ENCODE measurements around the gene BCL7B.
"Not testable (repeated sequence)": the region's sequence is repeated elsewhere in the genome, so short reads cannot be mapped to it uniquely, and the experiment has no call there.

The BCL7B gene

DNA sequence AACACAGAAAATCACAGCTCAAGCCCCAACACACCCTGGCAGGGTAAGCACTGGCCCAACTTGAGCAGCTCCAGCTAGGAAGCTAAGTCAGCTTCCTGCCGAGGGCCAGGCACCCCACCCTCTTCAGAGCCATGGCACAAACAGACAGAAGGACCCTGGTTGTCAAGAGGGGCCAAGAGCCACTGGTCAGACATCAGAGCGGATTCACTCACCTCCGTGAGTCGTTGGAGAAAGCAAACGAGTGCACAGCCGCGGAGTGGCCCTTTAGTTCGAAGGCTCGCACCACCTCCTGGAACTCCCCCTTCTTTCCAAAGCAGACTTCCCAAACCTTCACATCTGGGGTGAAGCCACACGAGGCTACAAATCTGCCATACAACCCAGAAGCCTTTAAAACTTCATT is 13.5 kb upstream of the BCL7B start:
- DNase-seq, result no peak

DNA sequence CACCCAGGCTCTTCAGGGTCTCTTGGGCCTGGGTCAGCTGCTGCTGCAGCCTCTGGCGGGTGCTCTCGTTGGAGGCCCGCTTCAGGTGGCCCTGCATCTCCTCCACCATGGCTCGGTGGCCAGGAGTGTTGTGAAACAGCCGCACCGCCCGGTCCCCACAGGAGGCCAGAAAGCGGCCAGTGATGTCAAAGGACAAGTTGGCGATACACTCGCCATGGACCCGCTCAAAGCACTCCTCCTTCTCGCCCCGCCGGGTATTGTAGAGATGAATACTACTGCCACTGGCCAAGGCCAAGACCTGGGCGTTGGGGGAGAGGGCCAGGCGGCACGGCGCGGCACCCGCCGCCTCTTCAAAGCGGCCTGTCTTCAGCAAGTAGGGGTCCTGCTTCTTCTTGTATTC is 13.0 kb upstream of the BCL7B start:
- DNase-seq, result no peak

DNA sequence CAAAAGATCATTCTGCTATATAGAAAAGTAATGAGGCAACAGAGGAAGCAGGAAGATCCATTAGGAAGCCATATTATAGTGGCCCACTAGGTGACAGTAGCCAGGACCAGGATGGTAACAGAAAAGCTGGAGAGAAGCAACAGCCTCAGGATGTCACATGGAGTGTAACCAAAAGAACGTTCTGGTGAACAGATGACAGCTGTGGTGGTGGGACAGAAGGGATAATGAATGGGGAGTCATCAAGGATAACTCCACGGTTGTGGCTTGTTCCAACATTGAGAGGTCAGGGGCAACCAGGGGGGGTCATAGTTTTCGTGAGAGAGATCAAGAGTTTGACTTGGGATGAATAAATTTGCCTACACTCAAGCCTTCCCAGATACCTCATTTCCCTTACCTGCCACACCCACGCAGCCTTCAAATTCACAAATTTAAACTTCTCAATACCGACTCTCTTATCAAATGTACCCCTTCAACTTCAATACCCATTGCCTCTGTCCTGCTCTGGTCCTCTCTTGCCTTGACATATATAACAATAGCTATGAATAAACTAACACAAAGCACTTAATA is 11.6 kb upstream of the BCL7B start:
- no peak for DNase-seq

DNA sequence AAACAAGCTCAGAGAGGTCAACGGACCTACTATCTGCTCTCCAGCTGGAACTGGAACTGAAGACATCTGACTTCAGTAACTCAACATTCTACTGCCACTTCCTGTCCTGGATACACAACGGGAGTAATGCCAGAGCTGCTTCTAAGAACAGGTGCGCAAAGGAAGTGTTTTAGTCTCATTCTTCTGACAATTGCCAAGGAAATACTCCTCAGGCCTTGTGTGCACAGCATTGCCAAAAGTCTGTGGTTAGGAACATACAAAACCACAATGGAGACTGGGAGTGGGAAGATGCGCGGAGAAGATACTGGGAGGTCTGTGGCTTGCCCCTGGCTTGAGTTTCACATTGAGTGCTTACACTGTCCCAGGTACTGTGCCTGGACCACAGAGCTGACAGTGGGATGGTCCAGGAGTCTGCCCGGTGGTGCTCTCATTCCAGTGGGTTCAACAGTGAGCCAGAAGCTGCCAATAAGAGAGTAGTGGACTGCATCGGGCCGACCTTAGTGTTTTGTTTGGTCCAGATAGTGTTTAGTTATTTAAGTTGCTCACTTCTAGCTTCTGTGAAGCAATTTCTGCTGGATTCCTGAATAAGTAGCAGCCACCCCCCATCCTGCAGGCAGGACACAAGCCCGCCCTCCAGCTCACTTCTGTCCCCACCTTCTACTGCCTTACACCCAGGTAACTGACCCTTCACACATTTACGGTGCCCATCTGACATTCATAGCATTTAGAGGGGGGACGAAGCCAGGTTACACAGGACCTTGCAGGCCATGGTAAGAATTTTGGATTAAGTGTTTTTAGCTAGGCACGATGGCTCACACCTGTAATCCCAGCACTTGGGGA is 10.6 kb upstream of the BCL7B start:
- DNase-seq, result no peak

DNA sequence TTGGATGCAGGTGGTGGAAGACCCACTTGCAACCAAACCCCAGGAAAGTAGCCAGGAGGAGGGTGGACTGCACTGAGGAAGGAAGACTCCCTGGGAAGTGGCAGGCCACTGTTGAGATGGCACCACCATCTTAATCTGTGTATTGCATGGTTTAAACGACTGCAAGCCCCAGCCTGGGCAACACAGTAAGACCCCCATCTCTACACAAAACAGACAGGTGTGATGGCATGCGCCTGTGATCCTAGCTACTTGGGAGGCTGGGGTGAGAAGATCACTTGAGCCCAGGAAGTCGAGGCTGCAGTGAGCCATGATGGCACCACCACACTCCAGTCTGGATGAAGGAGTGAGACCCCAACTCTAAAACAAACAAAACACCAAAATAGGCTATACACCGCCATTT is 9.7 kb upstream of the BCL7B start:
- DNase-seq, result no peak

DNA sequence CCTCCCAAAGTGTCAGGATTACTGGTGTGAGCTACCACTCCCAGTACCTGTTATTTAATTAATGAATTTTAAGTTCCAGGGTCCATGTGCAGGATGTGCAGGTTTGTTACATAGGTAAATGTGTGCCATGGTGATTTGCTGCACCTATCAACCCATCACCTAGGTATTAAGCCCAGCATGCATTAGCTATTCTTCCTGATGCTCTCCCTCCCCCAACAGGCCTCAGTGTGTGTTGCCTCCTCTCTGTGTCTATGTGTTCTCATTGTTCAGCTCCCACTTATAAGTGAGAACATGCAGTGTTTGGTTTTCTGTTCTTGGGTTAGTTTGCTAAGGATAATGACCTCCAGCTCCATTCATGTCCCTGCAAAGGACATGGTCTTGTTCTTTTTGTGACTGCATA is 8.9 kb upstream of the BCL7B start:
- DNase-seq, result not testable (repeated sequence)

DNA sequence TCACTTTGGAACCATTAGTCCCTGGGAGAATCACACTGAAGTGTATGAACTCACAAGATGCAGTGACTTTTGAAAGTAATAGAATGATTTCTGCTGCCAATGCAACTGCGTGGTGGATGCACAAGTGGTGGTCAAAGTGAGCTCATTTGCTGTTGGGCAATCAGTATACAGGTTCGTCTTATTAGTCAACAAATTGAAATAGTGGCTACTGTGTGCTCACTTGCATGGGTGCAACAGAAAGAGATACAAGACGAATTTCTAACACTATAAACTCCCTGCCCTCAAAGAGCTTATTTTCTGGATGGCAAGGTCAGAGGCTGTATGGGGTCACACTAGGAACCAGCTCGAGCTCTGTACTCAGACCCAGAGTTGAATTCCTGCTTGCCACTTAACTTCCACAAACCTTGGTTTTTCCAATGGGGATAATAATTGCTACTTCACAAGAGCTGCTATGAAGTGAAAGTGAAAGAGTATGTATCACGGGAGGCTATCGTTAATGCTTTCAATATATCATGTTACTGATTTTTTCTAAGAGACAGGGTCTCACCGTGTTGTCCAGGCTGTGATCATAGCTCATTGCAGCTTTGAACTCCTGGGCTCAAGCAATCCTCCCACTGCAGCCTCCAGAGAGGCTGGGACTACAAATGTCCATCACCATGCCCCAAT is 8.3 kb upstream of the BCL7B start:
- no peak for DNase-seq

DNA sequence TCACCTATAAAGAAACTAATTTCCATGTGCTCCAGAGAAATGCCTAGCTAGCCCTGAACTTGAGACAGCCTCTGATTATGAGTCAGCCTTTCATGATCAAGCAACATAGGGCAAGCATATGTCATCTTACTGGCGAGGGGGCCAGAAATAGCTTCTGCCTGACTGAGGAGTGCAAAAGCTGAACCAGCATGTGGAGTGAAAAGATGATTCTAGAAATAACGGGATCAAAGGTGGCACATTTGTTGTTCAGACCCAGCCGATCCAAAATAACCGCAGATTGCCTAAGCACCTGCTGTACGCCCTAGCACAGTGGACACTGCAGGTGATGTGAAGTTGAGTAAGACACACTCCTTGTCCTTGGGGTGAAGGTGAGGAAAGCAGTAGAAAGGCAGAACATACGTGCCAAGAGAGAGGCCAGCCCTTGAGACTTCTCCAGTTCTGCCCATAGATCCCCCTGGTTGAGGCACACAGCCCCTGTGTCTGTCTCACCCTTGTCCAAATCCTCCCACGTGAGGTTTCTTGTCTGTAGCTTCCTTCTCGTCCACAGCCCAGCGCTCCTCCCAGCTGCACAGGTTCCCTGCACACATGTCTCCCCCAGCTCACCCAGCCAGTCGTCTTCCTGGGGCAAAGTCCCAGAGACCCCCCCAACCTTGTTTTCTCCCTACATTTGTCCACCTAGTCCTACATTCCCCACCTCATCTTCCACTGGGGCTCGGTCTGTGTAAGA is 2.8 kb upstream of the BCL7B start:
- DNase-seq, result no peak

DNA sequence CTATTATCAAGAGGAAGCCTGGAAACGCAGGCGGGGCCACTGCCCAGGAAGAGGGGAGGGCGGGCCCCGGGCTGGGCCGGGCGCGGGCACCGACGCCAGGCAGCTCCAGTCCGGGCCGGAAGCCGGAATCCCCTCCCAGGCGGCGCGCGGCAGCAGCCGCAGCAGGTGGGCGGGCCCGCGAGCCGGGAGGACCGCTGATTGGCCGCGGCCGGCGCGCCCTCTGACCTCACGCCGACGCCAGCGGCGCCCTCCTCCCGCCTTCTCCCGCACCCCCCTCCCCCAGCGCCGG is 438 bp downstream of the BCL7B start:
- peak; percentile 98 for DNase-seq

DNA sequence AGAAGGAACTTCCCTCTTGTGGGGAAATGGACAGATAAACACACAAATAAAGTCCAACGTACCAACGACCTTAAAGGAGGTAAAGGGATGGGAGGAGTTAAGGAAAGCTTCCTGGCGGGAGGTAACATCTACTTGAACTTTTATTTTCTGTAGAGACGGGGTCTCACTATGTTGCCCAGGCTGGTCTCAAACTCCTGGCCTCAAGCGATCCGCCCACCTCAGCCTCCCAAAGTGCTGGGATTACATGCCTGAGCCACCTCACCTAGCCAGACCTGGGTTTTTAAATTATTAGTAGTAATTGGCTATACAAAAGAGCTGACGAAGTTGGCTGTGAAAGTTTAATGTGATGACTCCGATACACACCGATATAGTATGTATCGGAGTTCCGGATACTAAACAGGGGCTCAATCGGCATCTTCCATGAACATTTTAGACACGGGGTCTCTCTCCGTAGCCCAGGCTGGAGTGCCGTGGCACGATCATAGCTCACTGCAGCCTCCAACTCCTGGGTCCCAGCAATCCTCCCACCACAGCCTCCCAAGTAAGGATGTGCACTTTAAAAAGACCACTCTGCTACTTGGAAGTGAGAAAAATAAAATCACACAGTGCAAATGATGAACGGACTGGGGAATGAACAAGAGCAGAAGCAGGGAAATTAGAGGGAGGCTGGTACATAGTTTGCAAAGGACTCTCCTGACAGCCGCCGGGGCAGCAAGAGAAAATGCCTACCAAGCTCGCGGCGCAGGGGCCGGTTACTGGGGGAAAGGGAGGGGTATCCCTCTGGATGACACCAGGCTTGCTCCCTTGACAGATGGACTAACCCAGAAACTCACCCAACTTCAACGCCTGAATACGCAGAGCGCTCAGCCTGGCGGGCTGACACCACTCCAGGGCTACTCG is 1.0 kb downstream of the BCL7B start:
- no peak for DNase-seq

DNA sequence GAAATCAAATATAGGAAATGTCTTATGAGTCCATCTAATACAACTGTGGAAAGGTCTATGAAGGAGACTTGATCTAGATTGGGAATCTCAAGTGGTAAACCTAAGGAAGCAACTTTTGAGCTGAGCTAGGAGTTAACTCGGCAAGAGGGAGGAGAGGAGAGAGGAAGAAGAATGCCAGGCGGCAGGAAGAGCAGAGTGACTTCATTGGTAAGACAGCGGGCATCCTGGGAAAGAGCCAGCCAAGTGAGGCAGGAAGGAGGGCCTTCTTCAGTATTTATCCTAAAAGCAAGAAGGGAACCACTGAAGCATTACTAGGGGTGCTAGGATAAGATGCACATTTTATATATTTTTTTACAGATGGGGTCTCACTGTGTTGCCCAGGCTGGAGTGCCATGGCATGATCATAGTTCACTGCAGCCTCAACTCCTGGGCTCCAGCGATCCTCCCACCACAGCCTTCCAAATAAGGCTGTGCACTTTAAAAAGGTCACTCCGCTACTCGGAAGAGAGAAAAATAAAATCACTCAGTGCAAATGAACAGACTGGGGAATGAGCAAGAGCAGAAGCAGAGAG is 2.0 kb downstream of the BCL7B start:
- no peak for DNase-seq

DNA sequence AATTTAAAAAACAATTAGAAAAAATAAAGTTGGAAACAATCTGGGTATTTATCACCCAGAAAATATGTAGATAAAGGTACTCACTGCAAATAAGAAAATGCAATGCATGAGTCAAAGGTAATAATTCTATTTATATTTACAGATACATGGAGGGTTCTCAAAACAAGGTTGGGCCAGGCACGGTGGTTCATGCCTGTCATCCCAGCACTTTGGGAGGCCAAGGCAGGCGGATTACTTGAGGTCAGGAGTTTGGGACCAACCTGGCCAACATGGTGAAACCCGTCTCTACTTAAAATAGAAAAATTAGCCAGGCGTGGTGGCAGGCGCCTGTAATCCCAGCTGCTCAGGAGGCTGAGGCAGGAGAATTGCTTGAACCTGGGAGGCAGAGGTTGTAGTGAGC is 7.4 kb downstream of the BCL7B start:
- DNase-seq, result not testable (repeated sequence)

DNA sequence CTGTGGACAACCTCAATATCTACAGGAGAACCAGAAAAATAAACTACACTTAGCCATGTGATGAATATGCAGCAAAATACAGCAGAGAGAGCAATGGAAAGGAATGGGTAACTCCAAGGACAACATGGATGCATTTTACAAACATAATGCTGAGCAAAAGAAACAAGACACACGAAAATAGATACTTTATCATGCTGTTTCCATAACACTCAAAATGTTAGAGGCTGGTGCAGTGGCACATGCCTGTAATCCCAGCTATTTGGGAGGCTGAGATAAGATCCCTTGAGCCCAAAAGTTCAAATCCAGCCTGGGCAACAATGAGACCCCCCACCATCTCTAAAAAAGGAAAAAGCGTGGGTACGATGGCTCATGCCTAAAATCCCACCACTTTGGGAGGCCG is 8.3 kb downstream of the BCL7B start:
- no peak for DNase-seq

DNA sequence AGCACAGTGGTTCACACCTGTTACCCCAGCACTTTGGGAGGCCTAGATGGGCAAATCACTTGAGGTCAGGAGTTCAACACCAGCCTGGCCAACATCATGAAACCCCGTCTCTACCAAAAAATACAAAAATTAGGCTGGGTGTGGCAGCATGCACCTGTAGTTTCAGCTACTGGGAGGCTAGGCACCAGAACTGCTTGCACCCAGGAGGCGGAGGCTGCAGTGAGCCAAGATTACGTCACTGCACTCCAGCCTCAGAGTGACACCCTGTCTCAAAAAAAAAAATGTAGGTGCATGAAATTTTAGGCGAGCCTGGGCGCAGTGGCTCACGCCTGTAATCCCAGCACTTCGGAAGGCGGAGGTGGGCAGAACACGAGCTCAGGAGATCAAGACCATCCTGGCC is 9.6 kb downstream of the BCL7B start:
- no peak for DNase-seq

DNA sequence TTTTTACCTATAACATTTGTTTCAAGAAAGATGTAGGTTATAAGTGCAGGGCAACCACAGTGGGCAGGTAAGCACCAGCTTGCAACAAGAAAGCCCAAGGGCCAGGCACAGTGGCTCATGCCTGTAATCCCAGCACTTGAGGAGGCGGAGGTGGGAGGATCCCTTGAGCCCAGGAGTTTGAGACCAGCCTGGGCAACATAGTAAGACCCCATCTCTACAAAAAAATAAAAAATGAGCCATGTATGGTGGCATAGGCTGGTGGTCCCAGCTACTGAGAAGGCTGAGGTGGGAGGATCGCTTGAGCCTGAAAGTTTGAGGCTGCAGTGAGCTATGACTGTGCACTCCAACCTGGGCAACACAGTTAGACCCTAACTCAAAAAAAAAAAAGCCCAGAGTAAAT is 12.8 kb downstream of the BCL7B start:
- DNase-seq, result no peak

DNA sequence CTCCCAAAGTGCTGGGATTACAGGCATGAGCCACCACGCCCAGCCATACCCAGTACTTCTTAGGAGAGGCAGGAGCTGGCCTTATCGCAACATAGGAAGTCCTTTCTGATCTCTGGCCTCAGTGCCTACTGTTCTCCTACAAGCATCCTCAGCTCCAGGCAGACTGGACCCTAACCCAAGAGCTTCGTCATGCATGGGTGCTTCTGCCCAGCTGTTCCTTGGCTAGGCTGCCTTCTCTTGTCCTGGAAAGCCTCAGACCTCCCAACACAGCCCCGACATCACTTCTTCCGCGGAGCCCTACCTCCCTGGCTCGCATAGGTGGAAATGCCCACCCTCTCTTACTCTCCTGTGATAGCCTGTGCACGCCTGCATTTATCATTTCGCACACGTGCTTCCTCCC is 15.8 kb downstream of the BCL7B start:
- no peak for DNase-seq

DNA sequence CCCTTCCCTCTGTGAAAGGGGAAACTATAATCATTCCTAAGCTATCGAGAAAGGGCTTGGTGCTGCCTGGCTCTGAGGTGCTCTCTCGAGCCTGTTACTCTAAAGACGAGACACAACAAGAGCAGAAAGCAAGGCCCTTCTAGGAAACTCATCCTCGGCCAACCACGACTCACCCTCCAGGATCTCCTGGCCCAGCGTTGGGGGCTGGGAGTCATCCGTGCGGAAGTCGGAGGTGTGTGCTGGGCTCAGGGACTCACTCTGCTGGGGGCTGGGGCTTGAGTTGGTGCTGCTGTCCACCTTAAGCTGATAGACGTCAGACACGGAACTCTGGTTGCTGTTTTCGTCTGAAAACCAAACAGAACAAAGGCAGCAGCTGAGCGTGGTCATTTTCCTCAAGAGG is 17.8 kb downstream of the BCL7B start:
- DNase-seq, result no peak

DNA sequence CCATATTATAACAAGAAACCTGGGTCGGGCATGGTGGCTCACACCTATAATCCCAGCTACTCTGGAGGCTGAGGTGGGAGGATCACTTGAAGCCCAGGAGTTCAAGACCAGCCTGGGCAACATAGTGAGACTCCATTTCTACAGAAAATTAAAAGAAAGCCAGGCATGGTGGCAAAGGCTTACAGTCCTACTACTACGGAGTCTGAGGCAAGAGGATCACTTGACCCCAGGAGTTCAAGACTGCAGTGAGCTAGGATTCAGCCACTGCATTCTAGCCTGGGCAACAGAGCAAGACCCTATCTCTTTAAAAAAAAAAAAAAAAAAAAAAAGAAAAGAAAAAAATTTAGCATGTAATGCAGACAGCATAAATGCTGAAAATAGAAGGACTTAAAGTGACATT is 19.0 kb downstream of the BCL7B start:
- DNase-seq, result not testable (repeated sequence)

DNA sequence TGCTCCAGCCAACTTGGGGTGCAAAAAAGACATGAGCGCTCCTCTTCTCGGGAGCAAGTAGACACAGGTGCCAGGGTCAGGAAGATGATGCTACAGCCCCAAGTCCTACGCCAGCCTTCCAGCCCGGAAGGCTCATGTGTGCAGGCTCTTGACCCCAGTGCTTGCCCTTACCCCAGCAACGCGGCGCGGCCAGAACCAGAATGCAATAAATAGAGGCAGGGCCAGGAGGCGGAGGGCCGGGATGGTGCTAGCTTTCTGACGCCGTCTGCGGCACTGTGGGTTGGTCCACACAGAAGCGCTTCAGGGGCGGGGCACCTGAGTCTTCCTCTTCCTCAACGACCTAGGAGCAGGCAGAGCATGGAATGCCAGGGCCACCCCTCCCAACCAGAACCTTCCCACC is 20.4 kb downstream of the BCL7B start:
- no peak for DNase-seq

DNA sequence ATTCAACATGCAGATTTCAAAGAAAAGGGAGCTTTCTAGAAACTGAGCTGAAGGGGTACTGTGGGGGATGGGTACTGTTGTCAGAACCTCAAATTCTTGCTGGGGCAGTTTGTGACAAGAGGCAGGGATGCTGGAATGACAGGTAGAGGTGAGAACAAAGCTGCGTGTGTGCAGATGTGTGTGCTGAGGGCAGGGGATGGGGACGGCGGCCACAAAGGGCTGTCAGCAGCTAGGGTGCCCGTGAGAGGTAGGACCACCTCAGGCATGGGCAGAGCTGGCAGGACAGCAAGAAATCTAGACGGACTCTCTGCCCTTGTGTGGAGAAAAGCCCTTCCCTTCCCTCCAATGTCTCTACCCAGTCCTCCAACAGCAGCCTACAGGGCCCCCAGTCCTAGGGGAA is 21.0 kb downstream of the BCL7B start:
- no peak for DNase-seq

DNA sequence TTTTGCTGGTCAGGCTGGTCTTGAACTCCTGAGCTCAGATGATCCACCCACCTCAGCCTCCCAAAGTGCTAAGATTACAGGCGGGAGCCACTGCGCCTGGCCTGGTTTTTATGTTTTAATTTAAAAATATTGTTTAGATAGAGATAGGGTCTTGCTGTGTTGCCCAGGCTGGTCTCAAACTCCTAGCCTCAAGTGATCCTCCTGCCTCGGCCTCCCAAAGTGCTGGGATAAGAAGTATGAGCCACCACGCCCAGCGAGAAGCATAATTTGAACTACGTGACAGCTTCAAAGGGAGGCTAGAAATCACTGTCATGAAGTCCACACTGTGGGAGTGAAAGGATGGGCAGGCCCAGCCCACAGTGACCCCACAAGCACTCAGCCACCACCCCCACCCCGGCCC is 21.6 kb downstream of the BCL7B start:
- not testable (repeated sequence) for DNase-seq

DNA sequence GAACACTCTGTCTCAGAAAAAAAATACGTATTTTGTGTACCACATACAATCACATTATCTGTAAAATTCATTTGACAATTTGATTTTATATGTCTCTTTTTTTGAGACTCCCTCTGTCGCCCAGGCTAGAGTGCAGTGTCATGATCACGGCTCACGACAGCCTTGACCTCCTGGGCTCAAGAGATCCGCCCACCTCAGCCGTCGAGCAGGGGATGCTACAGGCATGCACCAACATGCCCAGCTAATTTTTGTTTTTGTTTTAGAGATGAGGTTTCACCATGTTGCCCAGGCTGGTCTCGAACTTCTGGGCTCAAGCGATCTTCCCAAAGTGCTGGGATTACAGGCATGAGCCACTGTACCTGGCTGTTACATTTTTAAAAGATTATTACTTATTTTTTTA is 23.7 kb downstream of the BCL7B start:
- DNase-seq, result no peak

DNA sequence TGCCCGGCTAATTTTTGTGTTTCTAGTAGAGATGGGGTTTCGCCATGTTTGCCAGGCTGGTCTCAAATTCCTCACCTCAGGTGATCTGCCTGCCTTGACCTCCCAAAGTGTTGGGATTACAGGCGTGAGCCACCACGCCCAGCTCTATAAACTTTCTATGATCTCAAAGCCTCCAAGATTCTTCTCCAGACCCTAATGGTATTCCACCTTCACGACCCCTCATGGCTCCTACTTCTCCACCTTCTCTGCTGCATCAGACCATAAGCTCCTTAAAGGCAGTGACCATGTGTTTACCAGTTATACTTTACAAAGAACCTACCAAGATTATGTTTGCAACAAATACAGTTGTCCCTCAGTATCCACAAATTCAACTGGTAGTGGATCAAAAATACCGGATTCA is 25.3 kb downstream of the BCL7B start:
- no peak for DNase-seq
